T-cell (primary cell): ENCODE results near the gene VAT1. TPM values are rescaled to one million over a fixed set of nuclear protein-coding genes. Genes with fewer than 3 reads are reported as not detected.
A peak's percentile ranks its signal among the peaks of the same experiment; 100 is the strongest.
"Not testable (repeated sequence)": the region's sequence is repeated elsewhere in the genome, so short reads cannot be mapped to it uniquely, and the experiment has no call there.

Experiments
- ATAC-seq, 4 experiments: fragments of 200-7000 bp in 3 of 4; fragments of 150-1000 bp in 1 of 4; cut with Tn5 transposase; replicated peaks in 1 of 4; 1 replicate in 3 of 4; 2 replicates in 1 of 4; pipeline ENCODE4 v1.10.0; 2021; ENCODE audit warnings: moderate library complexity in 3 of 4, mild to moderate bottlenecking in 2 of 4, moderate number of reproducible peaks in 1 of 4
- CTCF ChIA-PET, 2 donors: fragments of 300-600 bp; sonication (Branson Sonifier 250); formaldehyde crosslinking; loops; one replicate each; lab custom pipeline; 2022; ENCODE audit warnings: antibody characterized with exemption in 2 of 2; lab: Charles Lee
- POLR2A ChIA-PET, 2 donors: fragments of 300-600 bp; sonication (Branson Sonifier 250); formaldehyde crosslinking; loops; one replicate each; lab custom pipeline; 2022; ENCODE audit warnings: antibody characterized with exemption in 2 of 2; lab: Charles Lee
- DNase-seq, 35 experiments: peaks; one replicate each; pipeline versions ENCODE4 v3.0.0 to v3.0.0-alpha.2; 2013 to 2023
- H3K27ac ChIP-seq: one replicate; pipeline ENCODE4 v1.5.1; 2013; ENCODE audit warnings: low read length
- H3K27me3 ChIP-seq, 2 experiments: replicated peaks in 1 of 2; 1 replicate in 1 of 2; 2 replicates in 1 of 2; pipeline versions ENCODE4 v1.6.1 to v1.7.0; 2013; ENCODE audit warnings: low read length in 1 of 2, mixed read lengths in 1 of 2; ENCODE audit not compliant: control insufficient read depth in 2 of 2, insufficient read depth in 2 of 2; ENCODE audit errors: extremely low read depth in 1 of 2
- H3K36me3 ChIP-seq, 2 donors: 1 replicate in 1 of 2; 2 replicates in 1 of 2; pipeline versions ENCODE4 v1.6.1 to v1.7.0; 2013; ENCODE audit warnings: low read length in 1 of 2; ENCODE audit not compliant: control insufficient read depth in 2 of 2, insufficient read depth in 1 of 2; ENCODE audit errors: extremely low read depth in 1 of 2
- H3K4me1 ChIP-seq, 2 experiments: 1 replicate in 1 of 2; 2 replicates in 1 of 2; pipeline versions ENCODE4 v1.6.1 to v1.7.0; 2013; ENCODE audit warnings: low read length in 2 of 2, mixed read lengths in 1 of 2; ENCODE audit not compliant: insufficient read depth in 2 of 2, control insufficient read depth in 1 of 2; ENCODE audit errors: extremely low read depth in 1 of 2
- H3K4me3 ChIP-seq, 2 donors: 1 replicate in 1 of 2; 2 replicates in 1 of 2; pipeline versions ENCODE4 v1.5.1 to v1.7.0; 2013; ENCODE audit warnings: mild to moderate bottlenecking in 2 of 2, low read length in 1 of 2, moderate library complexity in 1 of 2; ENCODE audit not compliant: control insufficient read depth in 1 of 2; ENCODE audit errors: extremely low read depth in 1 of 2
- H3K9me3 ChIP-seq: 2 replicates; pipeline ENCODE4 v1.7.0; 2013
- H3K27ac Mint-ChIP-seq, 2 donors: one replicate each; pipeline ENCODE4 v1.8.0; 2020 to 2021; ENCODE audit warnings: mild to moderate bottlenecking in 2 of 2, mixed read lengths in 2 of 2
- H3K27me3 Mint-ChIP-seq, 2 donors: one replicate each; pipeline ENCODE4 v1.8.0; 2021 to 2022; ENCODE audit warnings: mixed read lengths in 2 of 2
- H3K36me3 Mint-ChIP-seq: one replicate; pipeline ENCODE4 v1.8.0; 2021; ENCODE audit warnings: mixed read lengths
- H3K4me1 Mint-ChIP-seq, 3 donors: one replicate each; pipeline ENCODE4 v1.8.0; 2020 to 2022; ENCODE audit warnings: mixed read lengths in 3 of 3, mild to moderate bottlenecking in 1 of 3
- H3K4me3 Mint-ChIP-seq, 3 donors: one replicate each; pipeline ENCODE4 v1.8.0; 2020 to 2022; ENCODE audit warnings: mild to moderate bottlenecking in 3 of 3, mixed read lengths in 3 of 3, moderate library complexity in 3 of 3
- H3K9me3 Mint-ChIP-seq, 3 donors: one replicate each; pipeline ENCODE4 v1.8.0; 2020 to 2022; ENCODE audit warnings: mixed read lengths in 3 of 3
- whole genome bisulfite sequencing: methylation state at CpG from one replicate; pipeline ENCODE4 v1.1.5; 2013; ENCODE audit warnings: missing lambda C conversion rate; ENCODE audit not compliant: insufficient coverage; 5-methylcytosine and 5-hydroxymethylcytosine counted together
- total RNA-seq, 35 experiments: library from RNA in 6 of 35; stranded (reverse) in 6 of 35; fragments of 120-200 nt in 1 of 35; gene quantifications; one replicate each; pipeline versions ENCODE4 v1.2.1 to v1.2.4 and lab custom pipeline; 2013 to 2026

The VAT1 gene
- total RNA-seq, 5 donors from 2014 or later (not counting 1 experiment from before 2014, with no cell fraction given), result 26.4 to 62.6 (median 48.5) TPM

- Histone ChIP-seq H3K27me3 (no peaks in the 10 kb centered on the region), H3K9me3 (no peaks in the 10 kb centered on the region), H3K4me1 (peaks cover 2 to 31% of the 10 kb centered on the region in 2 experiments), H3K36me3 (peaks cover 0 to 30% of the 10 kb centered on the region in 2 donors), H3K27ac (no peak overlapping the region), H3K4me3 (no peak overlapping the region)
- WGBS, result 100% methylated on average over 2 of the region's 5 CpGs
- POLR2A ChIA-PET, result no interaction called here
- CTCF ChIA-PET, result no interaction called here
- DNase-seq (no peak), ATAC-seq (no peak)
- Mint-ChIP-seq H3K9me3 (no peaks in the 10 kb centered on the region), H3K4me1 (peaks cover 18 to 29% (median 27%) of the 10 kb centered on the region in 3 donors), H3K27ac (peak overlapping the region in 1 of 2 donors; percentile 22), H3K36me3 (peaks cover 18% of the 10 kb centered on the region), H3K27me3 (no peaks in the 10 kb centered on the region), H3K4me3 (no peak overlapping the region)
Measured at GRCh38 chr17:43010667-43011308, 11.4 kb downstream of the VAT1 start.

GRCh38 chr17:43006639-43007551, 15.3 kb downstream of the VAT1 start, which contains the start of gene IFI35:
Gene IFI35 (plus strand): TSS chr17:43006784. CDS start chr17:43006948, 164 bp downstream.
- POLR2A ChIA-PET, result interaction anchor here in 1 of 2 donors (1.0 kb wide), 1 partner anchor 9 kb away, joined by 7 read pairs; the partner anchor contains the start of gene RPL27
- H3K4me1 Mint-ChIP-seq, result peaks cover 18 to 25% (median 23%) of the 10 kb centered on the region in 3 donors
- 0% methylated on average over 9 of the region's 18 CpGs for WGBS

GRCh38 chr17:43003542-43004172, 18.5 kb downstream of the VAT1 start:
- Mint-ChIP-seq H3K36me3 (peaks cover 24% of the 10 kb centered on the region), H3K4me1 (peaks cover 24 to 28% (median 27%) of the 10 kb centered on the region in 3 donors), H3K27me3 (no peaks in the 10 kb centered on the region), H3K27ac (no peak overlapping the region), H3K9me3 (no peaks in the 10 kb centered on the region), H3K4me3 (no peak overlapping the region)
- Histone ChIP-seq H3K27ac (no peak overlapping the region), H3K36me3 (peaks cover 12 to 44% of the 10 kb centered on the region in 2 donors), H3K27me3 (no peaks in the 10 kb centered on the region), H3K4me1 (peaks cover 2 to 44% of the 10 kb centered on the region in 2 experiments), H3K9me3 (no peaks in the 10 kb centered on the region), H3K4me3 (no peak overlapping the region)
- DNase-seq (no peak), ATAC-seq (no peak)
- POLR2A ChIA-PET, result no interaction called here
- CTCF ChIA-PET, result no interaction called here
- 83% methylated on average over 3 of the region's 5 CpGs for WGBS

More at GRCh38 chr17:43006639-43007551, 15.3 kb downstream of the VAT1 start, which contains the start of gene IFI35:
- DNase-seq, result peak; percentile 68 to 90 (median 81)
- Histone ChIP-seq H3K27me3 (no peaks in the 10 kb centered on the region), H3K4me3 (peak within 1 kb of the TSS; percentile 88), H3K4me1 (peaks cover 2 to 30% of the 10 kb centered on the region in 2 experiments), H3K36me3 (peaks cover 6 to 24% of the 10 kb centered on the region in 2 donors), H3K27ac (peak within 1 kb of the TSS; percentile 80), H3K9me3 (no peaks in the 10 kb centered on the region)
- peak; percentile 98 to 99 (median 99) for ATAC-seq
- Mint-ChIP-seq H3K4me3 (peak within 1 kb of the TSS; percentile 92 to 99 (median 99)), H3K27ac (peak within 1 kb of the TSS; percentile 100), H3K9me3 (no peaks in the 10 kb centered on the region), H3K36me3 (peaks cover 17% of the 10 kb centered on the region), H3K27me3 (no peaks in the 10 kb centered on the region)
- CTCF ChIA-PET, result interaction anchor here in 1 of 2 donors (1.0 to 2.3 kb wide), 6 partner anchors 9 to 477 kb away, joined by 3 to 15 read pairs (median 4); partner anchors contain the start of genes DHX8, RPL27 and VAT1

DNA sequence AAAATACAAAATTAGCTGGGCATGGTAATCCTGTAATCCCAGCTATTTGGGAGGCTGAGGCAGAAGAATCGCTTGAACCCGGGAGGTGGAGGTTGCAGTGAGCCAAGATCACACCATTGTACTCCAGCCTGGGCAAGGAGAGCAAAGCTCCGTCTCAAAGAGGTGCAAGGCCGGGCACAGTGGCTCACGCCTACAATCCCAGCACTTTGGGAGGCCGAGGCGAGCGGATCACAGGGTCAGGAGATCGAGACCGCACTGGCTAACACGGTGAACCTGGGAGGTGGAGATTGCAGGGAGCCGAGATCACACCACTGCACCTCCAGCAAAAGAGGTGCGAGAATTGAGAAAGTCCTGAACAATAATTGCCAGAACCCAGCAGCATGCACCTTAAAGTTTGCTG, 21.3 kb downstream of the VAT1 start:
- H3K4me1 Mint-ChIP-seq, result peaks cover 24 to 30% (median 26%) of the 10 kb centered on the region in 3 donors
- H3K36me3 Mint-ChIP-seq, result peaks cover 27% of the 10 kb centered on the region
- H3K27ac ChIP-seq, ATAC-seq, H3K4me3 Mint-ChIP-seq, DNase-seq, H3K27me3 ChIP-seq, H3K9me3 ChIP-seq, H3K9me3 Mint-ChIP-seq, H3K4me3 ChIP-seq, H3K27me3 Mint-ChIP-seq, H3K27ac Mint-ChIP-seq, POLR2A ChIA-PET: not testable (repeated sequence)
- 89% methylated on average over 10 of the region's 13 CpGs for WGBS
- CTCF ChIA-PET, result interaction anchor here in 1 of 2 donors (0.6 kb wide), 1 partner anchor 335 kb away, joined by 5 read pairs; no protein-coding TSS in a partner anchor
- H3K4me1 ChIP-seq, result peaks cover 3 to 27% of the 10 kb centered on the region in 2 experiments
- peaks cover 12 to 44% of the 10 kb centered on the region in 2 donors for H3K36me3 ChIP-seq

- Histone ChIP-seq H3K27me3 (no peaks in the 10 kb centered on the region), H3K9me3 (no peaks in the 10 kb centered on the region), H3K4me1 (peaks cover 3 to 27% of the 10 kb centered on the region in 2 experiments), H3K4me3 (peak overlapping the region; percentile 72 to 80), H3K36me3 (peaks cover 12 to 44% of the 10 kb centered on the region in 2 donors), H3K27ac (peak overlapping the region; percentile 94)
- POLR2A ChIA-PET, result interaction anchor here in 1 of 2 donors (1.2 to 2.7 kb wide), 4 partner anchors 8 to 369 kb away, joined by 3 to 14 read pairs (median 7); partner anchors contain the start of genes IFI35 and RND2
- Mint-ChIP-seq H3K27ac (peak overlapping the region; percentile 88 to 98), H3K9me3 (no peaks in the 10 kb centered on the region), H3K4me3 (peak overlapping the region; percentile 90 to 97 (median 92)), H3K27me3 (no peaks in the 10 kb centered on the region), H3K36me3 (peaks cover 27% of the 10 kb centered on the region), H3K4me1 (peaks cover 24 to 30% (median 26%) of the 10 kb centered on the region in 3 donors)
- no peak for DNase-seq
- 0% methylated on average over 5 of the region's 10 CpGs for WGBS
- no peak for ATAC-seq
- CTCF ChIA-PET, result interaction anchor here in 1 of 2 donors (1.5 to 2.9 kb wide), 5 partner anchors 8 to 485 kb away, joined by 10 to 18 read pairs (median 12); partner anchors contain the start of genes DHX8, IFI35 and VAT1
Measured at GRCh38 chr17:42999003-42999525, 23.1 kb downstream of the VAT1 start.
